ENCODE results near the gene ZSWIM5.

Gene ZSWIM5

GRCh38 chr1:45035631-45036301, 170.6 kb downstream of the ZSWIM5 start:
- no peak for DNase-seq (ENCODE audit: low read depth in 3 of 3, low spot score in 1 of 3)

- no peak for DNase-seq (ENCODE audit: low read depth in 3 of 3, low spot score in 1 of 3)
Observed at GRCh38 chr1:45033356-45033755, 173.0 kb downstream of the ZSWIM5 start.

- DNase-seq (ENCODE audit: low read depth in 3 of 3, low spot score in 1 of 3): no peak
Observed at GRCh38 chr1:45032837-45033236, 173.6 kb downstream of the ZSWIM5 start.

- no peak for DNase-seq (ENCODE audit: low read depth in 3 of 3, low spot score in 1 of 3)
Observed at GRCh38 chr1:45026446-45026845, 180.0 kb downstream of the ZSWIM5 start.

GRCh38 chr1:45023663-45024062, 182.7 kb downstream of the ZSWIM5 start:
- DNase-seq (ENCODE audit: low read depth in 3 of 3, low spot score in 1 of 3): no peak

GRCh38 chr1:45018599-45019230, 187.7 kb downstream of the ZSWIM5 start:
- DNase-seq (ENCODE audit: low read depth in 3 of 3, low spot score in 1 of 3): peak in 2 of 3 donors; percentile 31 to 48

- no peak for DNase-seq (ENCODE audit: low read depth in 3 of 3, low spot score in 1 of 3)
Observed at GRCh38 chr1:45016767-45017166, 189.6 kb downstream of the ZSWIM5 start.

- no peak for DNase-seq (ENCODE audit: low read depth in 3 of 3, low spot score in 1 of 3)
Observed at GRCh38 chr1:45016090-45016697, 190.2 kb downstream of the ZSWIM5 start.

GRCh38 chr1:45015683-45016082, 190.7 kb downstream of the ZSWIM5 start:
- no peak for DNase-seq (ENCODE audit: low read depth in 3 of 3, low spot score in 1 of 3)

GRCh38 chr1:45014321-45015028, 191.9 kb downstream of the ZSWIM5 start:
- DNase-seq (ENCODE audit: low read depth in 3 of 3, low spot score in 1 of 3): peak; percentile 56 to 65 (median 58)

- DNase-seq (ENCODE audit: low read depth in 3 of 3, low spot score in 1 of 3): no peak
Observed at GRCh38 chr1:45013551-45014209, 192.7 kb downstream of the ZSWIM5 start.

GRCh38 chr1:45012639-45013278, 193.6 kb downstream of the ZSWIM5 start:
- DNase-seq (ENCODE audit: low read depth in 3 of 3, low spot score in 1 of 3): peak in 1 of 3 donors; percentile 28

GRCh38 chr1:45011837-45012638, 194.4 kb downstream of the ZSWIM5 start, which contains the start of gene UROD:
UROD (plus strand) TSS chr1:45012254; CDS start chr1:45012266, 12 bp downstream.
- DNase-seq (ENCODE audit: low read depth in 3 of 3, low spot score in 1 of 3): peak; percentile 66 to 78 (median 75)

GRCh38 chr1:45010855-45011811, 195.3 kb downstream of the ZSWIM5 start, which contains the start of gene HECTD3:
HECTD3 (minus strand) TSS chr1:45011324; CDS start chr1:45011257, 67 bp downstream.
- peak in 2 of 3 donors; percentile 33 to 50 for DNase-seq (ENCODE audit: low read depth in 3 of 3, low spot score in 1 of 3)

- DNase-seq (ENCODE audit: low read depth in 3 of 3, low spot score in 1 of 3): no peak
Observed at GRCh38 chr1:45009956-45010854, 196.2 kb downstream of the ZSWIM5 start.

GRCh38 chr1:45009296-45009865, 197.0 kb downstream of the ZSWIM5 start:
- no peak for DNase-seq (ENCODE audit: low read depth in 3 of 3, low spot score in 1 of 3)

- no peak for DNase-seq (ENCODE audit: low read depth in 3 of 3, low spot score in 1 of 3)
Observed at GRCh38 chr1:45008516-45008915, 197.9 kb downstream of the ZSWIM5 start.
